T-helper 17 cell (primary cell): Measurements from ENCODE around the gene IRF4. TPM values are rescaled to one million over a fixed set of nuclear protein-coding genes. Genes with fewer than 3 reads are reported as not detected.
"Not testable (repeated sequence)": the region's sequence is repeated elsewhere in the genome, so short reads cannot be mapped to it uniquely, and the experiment has no call there.

ENCODE experiments used
- ATAC-seq: fragments of 150-1000 bp; cut with Tn5 transposase; 2 replicates; pipeline ENCODE4 v1.10.0; 2021; ENCODE audit warnings: mild to moderate bottlenecking, moderate library complexity
- DNase-seq, 3 donors: peaks; one replicate each; pipeline versions ENCODE4 v3.0.0 to v3.0.0-alpha.2; 2020 to 2021
- H3K9me3 ChIP-seq: one replicate; pipeline ENCODE4 v1.7.0; 2013; ENCODE audit warnings: low read length, mild to moderate bottlenecking; ENCODE audit not compliant: control insufficient read depth, poor library complexity, severe bottlenecking
- H3K27ac Mint-ChIP-seq: one replicate; pipeline ENCODE4 v1.8.0; 2022; ENCODE audit warnings: mild to moderate bottlenecking, moderate library complexity, mixed read lengths
- H3K27me3 Mint-ChIP-seq: one replicate; pipeline ENCODE4 v1.8.0; 2022; ENCODE audit warnings: mixed read lengths
- H3K36me3 Mint-ChIP-seq: one replicate; pipeline ENCODE4 v1.8.0; 2022; ENCODE audit warnings: low read depth, mixed read lengths
- H3K4me1 Mint-ChIP-seq: one replicate; pipeline ENCODE4 v1.8.0; 2022; ENCODE audit warnings: mild to moderate bottlenecking, mixed read lengths
- H3K4me3 Mint-ChIP-seq: one replicate; pipeline ENCODE4 v1.8.0; 2022; ENCODE audit warnings: mild to moderate bottlenecking, moderate library complexity, mixed read lengths
- total RNA-seq, 4 donors: library from RNA in 2 of 4; stranded (reverse) in 2 of 4; gene quantifications; one replicate each; pipeline ENCODE4 v1.2.3 and lab custom pipeline; 2022 to 2026

IRF4 gene
- total RNA-seq, 2 donors from 2014 or later, result 16.6 to 32.8 TPM

- Mint-ChIP-seq H3K4me3 (no peak overlapping the region), H3K36me3 (no peaks in the 10 kb centered on the region), H3K4me1 (no peaks in the 10 kb centered on the region), H3K27ac (no peak overlapping the region), H3K27me3 (peaks cover 6% of the 10 kb centered on the region)
- ATAC-seq (no peak), DNase-seq (no peak)
- no peaks in the 10 kb centered on the region for H3K9me3 ChIP-seq
Measured at GRCh38 chr6:364609-365540, 26.7 kb upstream of the IRF4 start.

GRCh38 chr6:365835-366234 lies 25.7 kb upstream of the IRF4 start:
- H3K9me3 ChIP-seq, result no peaks in the 10 kb centered on the region
- H3K4me3 Mint-ChIP-seq, result no peak overlapping the region
- H3K27ac Mint-ChIP-seq, result no peak overlapping the region
- no peak for ATAC-seq
- no peaks in the 10 kb centered on the region for H3K36me3 Mint-ChIP-seq
- H3K27me3 Mint-ChIP-seq, result peaks cover 7% of the 10 kb centered on the region
- no peaks in the 10 kb centered on the region for H3K4me1 Mint-ChIP-seq
- no peak for DNase-seq

- no peaks in the 10 kb centered on the region for H3K9me3 ChIP-seq
- ATAC-seq (no peak), DNase-seq (no peak)
- no peaks in the 10 kb centered on the region for H3K4me1 Mint-ChIP-seq
- no peak overlapping the region for H3K4me3 Mint-ChIP-seq
- peaks cover 7% of the 10 kb centered on the region for H3K27me3 Mint-ChIP-seq
- no peaks in the 10 kb centered on the region for H3K36me3 Mint-ChIP-seq
- H3K27ac Mint-ChIP-seq, result no peak overlapping the region
Measured at GRCh38 chr6:366389-367297, 24.9 kb upstream of the IRF4 start.

- Mint-ChIP-seq H3K36me3 (no peaks in the 10 kb centered on the region), H3K27ac (no peak overlapping the region), H3K4me1 (no peaks in the 10 kb centered on the region), H3K27me3 (peaks cover 7% of the 10 kb centered on the region), H3K4me3 (no peak overlapping the region)
- DNase-seq (no peak), ATAC-seq (no peak)
- H3K9me3 ChIP-seq, result no peaks in the 10 kb centered on the region
Measured at GRCh38 chr6:367298-367794, 24.2 kb upstream of the IRF4 start.

GRCh38 chr6:367891-368630 lies 23.5 kb upstream of the IRF4 start:
- no peaks in the 10 kb centered on the region for H3K4me1 Mint-ChIP-seq
- no peaks in the 10 kb centered on the region for H3K9me3 ChIP-seq
- ATAC-seq (no peak), DNase-seq (no peak)
- no peak overlapping the region for H3K4me3 Mint-ChIP-seq
- peaks cover 7% of the 10 kb centered on the region for H3K27me3 Mint-ChIP-seq
- H3K27ac Mint-ChIP-seq, result no peak overlapping the region
- H3K36me3 Mint-ChIP-seq, result no peaks in the 10 kb centered on the region

- DNase-seq, result no peak
- Mint-ChIP-seq H3K4me1 (no peaks in the 10 kb centered on the region), H3K27me3 (peaks cover 15% of the 10 kb centered on the region), H3K36me3 (no peaks in the 10 kb centered on the region), H3K27ac (no peak overlapping the region), H3K4me3 (no peak overlapping the region)
- no peak for ATAC-seq
- no peaks in the 10 kb centered on the region for H3K9me3 ChIP-seq
Measured at GRCh38 chr6:369559-370431, 21.8 kb upstream of the IRF4 start.

- H3K4me3 Mint-ChIP-seq, result no peak overlapping the region
- H3K36me3 Mint-ChIP-seq, result no peaks in the 10 kb centered on the region
Measured at GRCh38 chr6:370555-370954, 21.0 kb upstream of the IRF4 start.

GRCh38 chr6:371851-372250 lies 19.7 kb upstream of the IRF4 start:
- ATAC-seq, H3K27ac Mint-ChIP-seq, H3K4me3 Mint-ChIP-seq, H3K36me3 Mint-ChIP-seq, H3K4me1 Mint-ChIP-seq, DNase-seq, H3K9me3 ChIP-seq: not testable (repeated sequence)
- peaks cover 20% of the 10 kb centered on the region for H3K27me3 Mint-ChIP-seq

More at GRCh38 chr6:370555-370954, 21.0 kb upstream of the IRF4 start:
- H3K27ac Mint-ChIP-seq, result no peak overlapping the region
- H3K4me1 Mint-ChIP-seq, result no peaks in the 10 kb centered on the region
- DNase-seq (no peak), ATAC-seq (no peak)
- peaks cover 20% of the 10 kb centered on the region for H3K27me3 Mint-ChIP-seq
- no peaks in the 10 kb centered on the region for H3K9me3 ChIP-seq

- Mint-ChIP-seq H3K27me3 (peaks cover 20% of the 10 kb centered on the region), H3K27ac (no peak overlapping the region), H3K4me1 (no peaks in the 10 kb centered on the region), H3K36me3 (no peaks in the 10 kb centered on the region), H3K4me3 (no peak overlapping the region)
- DNase-seq (no peak), ATAC-seq (peak; percentile 32)
- H3K9me3 ChIP-seq, result no peaks in the 10 kb centered on the region
Measured at GRCh38 chr6:372336-372911, 19.1 kb upstream of the IRF4 start.

GRCh38 chr6:373031-373430 lies 18.5 kb upstream of the IRF4 start:
- no peaks in the 10 kb centered on the region for H3K36me3 Mint-ChIP-seq
- peaks cover 21% of the 10 kb centered on the region for H3K27me3 Mint-ChIP-seq
- no peaks in the 10 kb centered on the region for H3K4me1 Mint-ChIP-seq
- no peaks in the 10 kb centered on the region for H3K9me3 ChIP-seq
- no peak for ATAC-seq
- H3K4me3 Mint-ChIP-seq, result no peak overlapping the region
- no peak for DNase-seq
- H3K27ac Mint-ChIP-seq, result no peak overlapping the region

- Mint-ChIP-seq H3K27ac (no peak overlapping the region), H3K4me3 (no peak overlapping the region), H3K36me3 (no peaks in the 10 kb centered on the region), H3K27me3 (peaks cover 27% of the 10 kb centered on the region), H3K4me1 (no peaks in the 10 kb centered on the region)
- ATAC-seq, result no peak
- no peaks in the 10 kb centered on the region for H3K9me3 ChIP-seq
- DNase-seq, result no peak
Measured at GRCh38 chr6:373773-374724, 17.5 kb upstream of the IRF4 start.
